Breast epithelium (tissue), 4 donors: ENCODE data around the gene GYS1. TPM values are rescaled to one million over a fixed set of nuclear protein-coding genes. Genes with fewer than 3 reads are reported as not detected.

Source experiments
- DNase-seq, 2 donors: peaks; one replicate each; pipeline ENCODE4 v3.0.0-alpha.2; 2019; ENCODE audit warnings: low spot score in 2 of 2
- H3K27ac ChIP-seq, 2 donors: fragments of 200-600 bp; sonication (generic) in 1 of 2; one replicate each; pipeline ENCODE4 v1.5.1; 2016 to 2019; ENCODE audit warnings: mild to moderate bottlenecking in 1 of 2
- H3K27me3 ChIP-seq, 2 donors: fragments of 200-600 bp; sonication (generic) in 1 of 2; one replicate each; pipeline versions ENCODE4 v1.5.1 to v1.6.0; 2017 to 2019; ENCODE audit warnings: control low read depth in 1 of 2, mild to moderate bottlenecking in 1 of 2
- H3K36me3 ChIP-seq: fragments of 200-600 bp; one replicate; pipeline ENCODE4 v1.5.1; 2019
- H3K4me1 ChIP-seq, 2 donors: fragments of 200-600 bp; sonication (generic); one replicate each; pipeline ENCODE4 v1.5.1; 2016 to 2019; ENCODE audit warnings: control low read depth in 1 of 2
- H3K4me3 ChIP-seq, 3 donors: fragments of 200-600 bp; sonication (generic); 1 replicate in 2 of 3; 2 replicates in 1 of 3; pipeline ENCODE4 v1.5.1; 2016 to 2019; ENCODE audit warnings: mild to moderate bottlenecking in 3 of 3, moderate library complexity in 2 of 3
- H3K9me3 ChIP-seq, 2 donors: fragments of 200-600 bp; sonication (generic) in 1 of 2; one replicate each; pipeline ENCODE4 v1.5.1; 2016 to 2019; ENCODE audit warnings: control low read depth in 1 of 2
- POLR2A ChIP-seq: fragments of 450-650 bp; IDR thresholded peaks from one replicate; pipeline ENCODE4 v1.6.1; 2016; ENCODE audit warnings: antibody characterized with exemption, mild to moderate bottlenecking, moderate library complexity
- POLR2AphosphoS5 ChIP-seq, 3 donors: sonication (generic); formaldehyde crosslinking; IDR thresholded peaks; one replicate each; pipeline ENCODE4 v1.6.1; 2017; ENCODE audit warnings: antibody characterized with exemption in 3 of 3
- intact Hi-C: fragments of 100-400 bp; cut with DNase I; formaldehyde crosslinking; loops from one replicate; pipeline ENCODE4 v1.15.1; 2023; ENCODE audit warnings: low total_unique reads
- total RNA-seq, 3 donors: library from RNA; depleted of rRNA; stranded (reverse); fragments of >200 nt; gene quantifications; one replicate each; pipeline ENCODE4 v1.1.0, GENCODE V29; 2016
- TF ChIP-seq, protein P1 (sequence below), 3 donors: fragments of 450-650 bp; IDR thresholded peaks; one replicate each; pipeline ENCODE4 v1.5.1; 2016 to 2017; ENCODE audit warnings: antibody characterized with exemption in 3 of 3, mild to moderate bottlenecking in 3 of 3, moderate library complexity in 3 of 3

The GYS1 gene
- total RNA-seq, 3 donors from 2014 or later = 24.0 to 26.4 (median 24.6) TPM

DNA sequence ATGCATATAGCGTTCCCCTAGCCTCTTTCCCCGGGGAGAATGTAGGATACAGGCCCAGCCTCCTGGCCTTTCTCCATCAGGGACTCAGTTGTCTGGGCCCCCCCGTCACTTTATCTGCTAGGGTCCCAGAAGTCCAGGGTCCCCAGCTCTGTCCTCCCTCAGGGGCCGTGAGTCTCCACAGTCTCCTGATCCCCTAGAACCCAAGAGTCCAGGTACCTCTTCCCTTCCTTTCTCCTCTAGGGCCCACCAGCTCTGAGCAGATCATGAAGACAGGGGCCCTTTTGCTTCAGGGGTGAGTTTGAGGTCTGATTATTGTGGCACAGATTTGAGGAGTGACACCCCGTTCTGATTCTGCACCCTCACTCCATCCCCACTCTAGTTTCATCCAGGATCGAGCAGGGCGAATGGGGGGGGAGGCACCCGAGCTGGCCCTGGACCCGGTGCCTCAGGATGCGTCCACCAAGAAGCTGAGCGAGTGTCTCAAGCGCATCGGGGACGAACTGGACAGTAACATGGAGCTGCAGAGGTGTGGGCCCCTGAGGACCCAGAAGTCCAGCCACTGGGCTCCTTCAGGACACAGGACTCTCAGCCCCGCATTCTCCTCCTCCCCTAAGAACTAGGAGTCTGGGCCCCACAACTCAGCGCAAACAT is 37.7 kb downstream of the GYS1 start:
- intact Hi-C loops = no loop called here
- Histone ChIP-seq H3K27me3 (no peaks in the 10 kb centered on the region), H3K27ac (peak overlapping the region; percentile 71 to 80), H3K36me3 (no peaks in the 10 kb centered on the region), H3K4me1 (peaks cover 0 to 9% of the 10 kb centered on the region in 2 donors), H3K4me3 (peak overlapping the region; percentile 69 to 96 (median 83)), H3K9me3 (no peaks in the 10 kb centered on the region)
- no peak for TF ChIP-seq POLR2A
- TF ChIP-seq, protein P1, sequence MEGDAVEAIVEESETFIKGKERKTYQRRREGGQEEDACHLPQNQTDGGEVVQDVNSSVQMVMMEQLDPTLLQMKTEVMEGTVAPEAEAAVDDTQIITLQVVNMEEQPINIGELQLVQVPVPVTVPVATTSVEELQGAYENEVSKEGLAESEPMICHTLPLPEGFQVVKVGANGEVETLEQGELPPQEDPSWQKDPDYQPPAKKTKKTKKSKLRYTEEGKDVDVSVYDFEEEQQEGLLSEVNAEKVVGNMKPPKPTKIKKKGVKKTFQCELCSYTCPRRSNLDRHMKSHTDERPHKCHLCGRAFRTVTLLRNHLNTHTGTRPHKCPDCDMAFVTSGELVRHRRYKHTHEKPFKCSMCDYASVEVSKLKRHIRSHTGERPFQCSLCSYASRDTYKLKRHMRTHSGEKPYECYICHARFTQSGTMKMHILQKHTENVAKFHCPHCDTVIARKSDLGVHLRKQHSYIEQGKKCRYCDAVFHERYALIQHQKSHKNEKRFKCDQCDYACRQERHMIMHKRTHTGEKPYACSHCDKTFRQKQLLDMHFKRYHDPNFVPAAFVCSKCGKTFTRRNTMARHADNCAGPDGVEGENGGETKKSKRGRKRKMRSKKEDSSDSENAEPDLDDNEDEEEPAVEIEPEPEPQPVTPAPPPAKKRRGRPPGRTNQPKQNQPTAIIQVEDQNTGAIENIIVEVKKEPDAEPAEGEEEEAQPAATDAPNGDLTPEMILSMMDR (IDR thresholded peaks at IDR 0.05) = no peak
- TF ChIP-seq POLR2AphosphoS5 (IDR thresholded peaks at IDR 0.05) = no peak
- no peak for DNase-seq

DNA sequence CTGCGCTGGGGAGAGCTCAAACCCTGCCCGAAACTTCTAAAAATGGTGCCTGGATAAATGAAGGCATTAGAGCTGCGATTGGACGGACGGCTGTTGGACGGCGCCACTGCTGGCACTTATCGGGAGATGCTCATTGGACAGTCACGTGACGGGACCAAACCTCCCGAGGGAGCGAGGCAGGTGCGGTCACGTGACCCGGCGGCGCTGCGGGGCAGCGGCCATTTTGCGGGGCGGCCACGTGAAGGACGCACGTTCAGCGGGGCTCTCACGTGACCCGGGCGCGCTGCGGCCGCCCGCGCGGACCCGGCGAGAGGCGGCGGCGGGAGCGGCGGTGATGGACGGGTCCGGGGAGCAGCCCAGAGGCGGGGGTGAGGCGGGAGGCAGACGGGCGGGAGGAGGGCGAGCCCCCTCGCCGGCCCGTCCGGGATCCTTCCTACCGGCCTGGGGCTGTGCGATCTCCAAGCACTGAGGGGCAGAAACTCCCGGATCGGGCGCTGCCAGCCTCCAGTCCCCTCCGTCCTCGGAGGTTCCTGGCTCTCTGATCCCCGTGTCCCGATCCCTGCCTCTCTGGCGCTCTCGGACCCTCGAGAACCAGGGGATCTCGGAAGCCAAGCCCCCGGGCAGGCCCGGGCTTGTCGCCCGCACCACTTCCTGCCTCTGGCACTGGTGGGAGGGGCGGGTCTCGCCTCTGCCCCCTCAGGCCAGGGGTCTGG is 38.4 kb downstream of the GYS1 start, which contains the start of gene BAX:
Gene BAX, plus strand, starts transcription at position 281 of the 713 bp plus-strand sequence. Its CDS starts 54 bp downstream, at position 335.
- Histone ChIP-seq H3K36me3 (no peaks in the 10 kb centered on the region), H3K4me1 (peaks cover 0 to 9% of the 10 kb centered on the region in 2 donors), H3K27me3 (no peaks in the 10 kb centered on the region), H3K4me3 (peak within 1 kb of the TSS; percentile 69 to 96 (median 83)), H3K9me3 (no peaks in the 10 kb centered on the region), H3K27ac (peak within 1 kb of the TSS; percentile 71 to 80)
- TF ChIP-seq, protein P1 (IDR thresholded peaks at IDR 0.05) = no peak
- TF ChIP-seq POLR2A = no peak
- peak; percentile 75 to 94 (median 85) for TF ChIP-seq POLR2AphosphoS5 (IDR thresholded peaks at IDR 0.05)
- intact Hi-C loops = loop anchor here (1.0 kb wide), 1 partner anchor 17 kb away; no protein-coding TSS in a partner anchor
- DNase-seq = peak; percentile 91 to 96

DNA sequence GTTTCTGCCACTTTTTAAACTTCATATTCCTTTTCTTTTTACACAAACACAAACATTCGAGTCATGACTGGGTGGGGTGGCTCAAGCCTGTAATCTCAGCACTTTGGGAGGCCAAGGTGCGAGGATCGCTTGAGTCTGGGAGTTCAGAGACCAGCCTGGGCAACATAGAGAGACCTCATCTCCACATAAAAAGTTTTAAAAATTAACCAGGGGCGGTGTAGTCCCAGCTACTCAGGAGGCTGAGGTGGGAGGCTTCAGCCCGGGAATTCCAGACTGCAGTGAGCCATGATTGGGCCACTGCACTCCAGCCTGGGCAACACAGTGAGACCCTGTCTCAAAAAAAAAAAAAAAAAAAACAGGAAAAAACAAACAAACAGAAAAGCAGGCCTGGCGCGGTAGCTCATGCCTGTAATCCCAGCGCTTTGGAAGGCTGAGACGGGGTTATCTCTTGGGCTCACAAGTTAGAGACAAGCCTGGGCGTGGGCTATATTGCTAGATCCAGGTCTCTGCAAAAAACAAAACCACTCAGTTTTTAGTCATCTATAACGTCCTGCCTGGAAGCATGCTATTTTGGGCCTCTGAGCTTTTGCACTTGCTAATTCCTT is 39.0 kb downstream of the GYS1 start:
- Histone ChIP-seq H3K4me1 (peaks cover 0 to 9% of the 10 kb centered on the region in 2 donors), H3K27ac (peak overlapping the region; percentile 71 to 80), H3K27me3 (no peaks in the 10 kb centered on the region), H3K36me3 (no peaks in the 10 kb centered on the region), H3K9me3 (no peaks in the 10 kb centered on the region), H3K4me3 (peak overlapping the region; percentile 69 to 96 (median 83))
- intact Hi-C loops = loop anchor here (1.0 kb wide), 1 partner anchor 17 kb away; no protein-coding TSS in a partner anchor
- DNase-seq = no peak
- TF ChIP-seq, protein P1 (IDR thresholded peaks at IDR 0.05) = no peak
- no peak for TF ChIP-seq POLR2AphosphoS5 (IDR thresholded peaks at IDR 0.05)
- no peak for TF ChIP-seq POLR2A

DNA sequence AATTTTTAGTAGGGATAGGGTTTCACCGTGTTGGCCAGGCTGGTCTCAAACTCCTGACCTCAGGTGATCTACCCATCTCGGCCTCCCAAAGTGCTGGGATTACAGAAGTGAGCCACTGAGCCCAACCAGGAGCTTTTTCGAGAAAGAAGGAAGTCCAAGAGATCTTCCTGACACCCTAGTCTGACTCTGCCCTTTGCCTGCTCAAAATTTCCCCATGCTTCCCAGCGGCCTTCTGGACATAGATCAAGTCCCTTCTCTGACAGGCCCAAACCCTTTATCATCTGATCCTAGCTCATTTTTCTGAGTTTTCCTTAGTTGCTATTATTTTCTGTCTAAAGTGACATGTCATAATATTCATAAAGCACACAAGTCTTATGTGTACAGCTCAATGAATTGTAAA is 40.0 kb downstream of the GYS1 start:
- Histone ChIP-seq H3K4me3 (no peak overlapping the region), H3K27me3 (no peaks in the 10 kb centered on the region), H3K36me3 (no peaks in the 10 kb centered on the region), H3K27ac (no peak overlapping the region), H3K9me3 (no peaks in the 10 kb centered on the region), H3K4me1 (peaks cover 0 to 9% of the 10 kb centered on the region in 2 donors)
- intact Hi-C loops = no loop called here
- TF ChIP-seq POLR2AphosphoS5 (IDR thresholded peaks at IDR 0.05) (no peak), POLR2A (no peak)
- TF ChIP-seq, protein P1 (IDR thresholded peaks at IDR 0.05) = no peak
- no peak for DNase-seq
